Epithelial cell of esophagus (primary cell): ENCODE results near the gene AFAP1.

Experiments
- DNase-seq: peaks from one replicate; pipeline ENCODE4 v3.0.0; 2010; ENCODE audit warnings: low read depth
- H3K4me3 ChIP-seq: 2 replicates; pipeline ENCODE4 v1.5.1; 2011; ENCODE audit warnings: mild to moderate bottlenecking, low read length, control low read depth
- CTCF ChIP-seq: IDR thresholded peaks from 2 replicates; pipeline ENCODE4 v1.5.1; 2011; ENCODE audit warnings: low read depth, mild to moderate bottlenecking, low read length, control low read depth, inconsistent platforms; ENCODE audit not compliant: insufficient read depth; ENCODE audit errors: missing control alignments

AFAP1 gene

GRCh38 chr4:7964459-7964858 is 24.8 kb upstream of the AFAP1 start:
- TF ChIP-seq CTCF = no peak
- H3K4me3 ChIP-seq = no peak overlapping the region
- no peak for DNase-seq

- no peak for DNase-seq
- TF ChIP-seq CTCF = no peak
- H3K4me3 ChIP-seq = no peak overlapping the region
Measured at GRCh38 chr4:7963691-7964090, 24.0 kb upstream of the AFAP1 start.

GRCh38 chr4:7962609-7963508 is 23.2 kb upstream of the AFAP1 start:
- H3K4me3 ChIP-seq = no peak overlapping the region
- DNase-seq = no peak
- no peak for TF ChIP-seq CTCF

GRCh38 chr4:7960790-7961655 is 21.4 kb upstream of the AFAP1 start:
- no peak for TF ChIP-seq CTCF
- H3K4me3 ChIP-seq = no peak overlapping the region
- DNase-seq = peak; percentile 90

GRCh38 chr4:7960017-7960789 is 20.5 kb upstream of the AFAP1 start:
- peak; percentile 80 for DNase-seq
- no peak overlapping the region for H3K4me3 ChIP-seq
- TF ChIP-seq CTCF = no peak

- no peak for TF ChIP-seq CTCF
- DNase-seq = no peak
- no peak overlapping the region for H3K4me3 ChIP-seq
Measured at GRCh38 chr4:7959078-7959477, 19.4 kb upstream of the AFAP1 start.
